ENCODE results near the gene HPS4.

DNA sequence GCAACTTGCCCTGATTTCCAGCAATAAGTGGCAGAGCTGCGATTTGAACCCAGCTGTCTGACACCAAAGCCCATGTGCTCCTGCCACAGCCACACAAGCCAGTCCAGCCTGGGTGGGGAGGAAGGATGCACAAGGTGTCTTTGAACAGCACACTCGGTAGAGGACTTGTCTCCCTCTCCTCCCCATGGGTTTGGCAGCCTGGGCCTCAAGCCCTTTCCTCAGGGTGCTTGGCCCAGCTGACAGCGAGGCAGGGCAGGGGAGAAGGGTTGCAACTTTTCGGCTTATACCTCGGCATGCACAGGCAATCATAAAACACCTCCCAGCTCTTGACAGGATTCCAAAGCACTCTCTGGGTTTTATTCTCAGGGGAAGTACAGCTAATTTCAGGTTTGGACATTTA, 35.2 kb downstream of the HPS4 start:
- no peak for TF ChIP-seq SUZ12 (IDR thresholded peaks at IDR 0.05; ENCODE audit: extremely low read depth, insufficient read depth, insufficient read length)
- TF ChIP-seq ZNF274 (IDR thresholded peaks at IDR 0.05; ENCODE audit: low read depth, low read length) = no peak
- no peak for TF ChIP-seq YY1 (IDR thresholded peaks at IDR 0.05; ENCODE audit: insufficient read depth, insufficient read length)
